IMR-90 (cell line): Measurements from ENCODE around the gene RIPK1. TPM values are rescaled to one million over a fixed set of nuclear protein-coding genes. Genes with fewer than 3 reads are reported as not detected.

Source experiments
- ATAC-seq: fragments of 200-7000 bp; cut with Tn5 transposase; 2 replicates; pipeline ENCODE4 v1.9.1; 2020; ENCODE audit warnings: low read depth, mild to moderate bottlenecking, moderate library complexity
- BruUV-seq: library from RNA; stranded (reverse); fragments of 400-500 nt; replicated peaks from 2 replicates; lab custom pipeline; 2021; lab: Mats Ljungman, UMichigan
- CTCF ChIA-PET: fragments of 300-600 bp; formaldehyde crosslinking; extraction: SDS; loops from one replicate; lab custom pipeline; 2021; ENCODE audit warnings: antibody characterized with exemption; lab: Yijun Ruan, JAX
- POLR2A ChIA-PET: fragments of 300-600 bp; sonication (Branson Sonifier 250); formaldehyde crosslinking; loops from one replicate; lab custom pipeline; 2022; ENCODE audit warnings: antibody characterized with exemption; ENCODE audit not compliant: unreplicated experiment; lab: Charles Lee
- DNase-seq: peaks from one replicate; pipeline ENCODE4 v3.0.0; 2013
- H2AFZ ChIP-seq: replicated peaks from 2 replicates; pipeline ENCODE3; 2013; ENCODE audit warnings: low read length, mild to moderate bottlenecking; ENCODE audit not compliant: poor library complexity
- H2AK5ac ChIP-seq: 2 replicates; pipeline ENCODE4 v1.6.1; 2013; ENCODE audit warnings: low read depth, low read length, inconsistent platforms
- H2AK9ac ChIP-seq: replicated peaks from 2 replicates; pipeline ENCODE3; 2013; ENCODE audit warnings: mild to moderate bottlenecking, low read depth, low read length, moderate library complexity; ENCODE audit not compliant: poor library complexity
- H2BK120ac ChIP-seq: 2 replicates; pipeline ENCODE4 v1.6.1; 2013; ENCODE audit warnings: low read depth, low read length, inconsistent platforms
- H2BK15ac ChIP-seq: 3 replicates; pipeline ENCODE4 v1.6.1; 2013; ENCODE audit warnings: low read depth, low read length, inconsistent platforms
- H2BK20ac ChIP-seq: 2 replicates; pipeline ENCODE4 v1.6.1; 2013; ENCODE audit warnings: low read depth, mild to moderate bottlenecking, inconsistent platforms, low read length, moderate library complexity
- H2BK5ac ChIP-seq: 2 replicates; pipeline ENCODE4 v1.6.1; 2013; ENCODE audit warnings: mild to moderate bottlenecking, low read depth, low read length, inconsistent platforms; ENCODE audit not compliant: poor library complexity, severe bottlenecking
- H3K14ac ChIP-seq: replicated peaks from 2 replicates; pipeline ENCODE4 v1.6.1; 2013; ENCODE audit warnings: low read depth, low read length, inconsistent platforms
- H3K18ac ChIP-seq: 2 replicates; pipeline ENCODE4 v1.6.1; 2013; ENCODE audit warnings: low read depth, low read length, control low read depth
- H3K23ac ChIP-seq: 2 replicates; pipeline ENCODE4 v1.6.1; 2013; ENCODE audit warnings: low read depth, low read length, inconsistent platforms
- H3K27ac ChIP-seq: 2 replicates; pipeline ENCODE4 v1.5.1; 2013; ENCODE audit warnings: mild to moderate bottlenecking, control low read depth, low read length; ENCODE audit not compliant: insufficient read depth
- H3K27me3 ChIP-seq: 2 replicates; pipeline ENCODE4 v1.6.1; 2013; ENCODE audit warnings: low read length; ENCODE audit not compliant: control insufficient read depth, insufficient read depth
- H3K36me3 ChIP-seq: 2 replicates; pipeline ENCODE4 v1.6.1; 2013; ENCODE audit warnings: low read length, mixed read lengths; ENCODE audit not compliant: control insufficient read depth, insufficient read depth
- H3K4ac ChIP-seq: 2 replicates; pipeline ENCODE4 v1.6.1; 2013; ENCODE audit warnings: low read depth, low read length, inconsistent platforms
- H3K4me1 ChIP-seq: 2 replicates; pipeline ENCODE4 v1.6.1; 2013; ENCODE audit warnings: low read length, mixed read lengths; ENCODE audit not compliant: control insufficient read depth, insufficient read depth
- H3K4me2 ChIP-seq: 2 replicates; pipeline ENCODE4 v1.6.1; 2013; ENCODE audit warnings: low read depth, mild to moderate bottlenecking, control low read depth, low read length, moderate library complexity
- H3K4me3 ChIP-seq: 2 replicates; pipeline ENCODE4 v1.5.1; 2013; ENCODE audit warnings: low read depth, mild to moderate bottlenecking, control low read depth, low read length, moderate library complexity; ENCODE audit not compliant: insufficient read depth
- H3K56ac ChIP-seq: 2 replicates; pipeline ENCODE4 v1.6.1; 2013; ENCODE audit warnings: low read length, inconsistent platforms; ENCODE audit not compliant: insufficient read depth; ENCODE audit errors: extremely low read depth
- H3K79me1 ChIP-seq, 2 experiments: 2 replicates each; pipeline ENCODE4 v1.6.1; 2013; ENCODE audit warnings: low read length in 2 of 2, inconsistent platforms in 1 of 2, low read depth in 1 of 2
- H3K9ac ChIP-seq: 2 replicates; pipeline ENCODE4 v1.6.1; 2013; ENCODE audit warnings: low read depth, low read length, control low read depth
- H3K9me1 ChIP-seq: 2 replicates; pipeline ENCODE4 v1.6.1; 2013; ENCODE audit warnings: low read length, inconsistent platforms; ENCODE audit not compliant: insufficient read depth
- H3K9me3 ChIP-seq: 2 replicates; pipeline ENCODE4 v1.6.1; 2013; ENCODE audit warnings: low read length; ENCODE audit not compliant: control insufficient read depth, insufficient read depth
- H4K20me1 ChIP-seq: 2 replicates; pipeline ENCODE4 v1.6.1; 2013; ENCODE audit warnings: low read length, inconsistent platforms; ENCODE audit not compliant: insufficient read depth
- H4K5ac ChIP-seq: 2 replicates; pipeline ENCODE4 v1.6.1; 2013; ENCODE audit warnings: mild to moderate bottlenecking, low read depth, low read length, control low read depth
- H4K8ac ChIP-seq, 2 experiments: 2 replicates each; pipeline ENCODE4 v1.6.1; 2013; ENCODE audit warnings: low read depth in 2 of 2, low read length in 2 of 2, control low read depth in 1 of 2, inconsistent platforms in 1 of 2
- H4K91ac ChIP-seq: 2 replicates; pipeline ENCODE4 v1.6.1; 2013; ENCODE audit warnings: low read depth, low read length, inconsistent platforms; ENCODE audit not compliant: insufficient read depth
- BHLHE40 ChIP-seq: fragments of 150-350 bp; IDR thresholded peaks from 2 replicates; pipeline ENCODE4 v1.6.1; 2016; ENCODE audit warnings: mild to moderate bottlenecking, low read depth, low read length
- CEBPB ChIP-seq: IDR thresholded peaks from 2 replicates; pipeline ENCODE4 v1.6.1; 2012; ENCODE audit warnings: low read depth, low read length, improper control_type of control experiment
- CHD1 ChIP-seq: IDR thresholded peaks from 2 replicates; pipeline ENCODE4 v1.6.1; 2012; ENCODE audit warnings: low read depth, low read length, improper control_type of control experiment
- FOS ChIP-seq: fragments of 150-350 bp; IDR thresholded peaks from 2 replicates; pipeline ENCODE4 v1.6.1; 2016; ENCODE audit warnings: low read depth, low read length
- MAFK ChIP-seq: IDR thresholded peaks from 2 replicates; pipeline ENCODE4 v1.6.1; 2012; ENCODE audit warnings: low read depth, low read length, improper control_type of control experiment
- MAZ ChIP-seq: IDR thresholded peaks from 2 replicates; pipeline ENCODE4 v1.6.1; 2012; ENCODE audit warnings: low read depth, mild to moderate bottlenecking, low read length, improper control_type of control experiment, moderate library complexity, borderline replicate concordance
- MXI1 ChIP-seq: IDR thresholded peaks from 2 replicates; pipeline ENCODE4 v1.6.1; 2012; ENCODE audit warnings: low read depth, mild to moderate bottlenecking, low read length, moderate library complexity, borderline replicate concordance
- NFE2L2 ChIP-seq: fragments of 150-350 bp; IDR thresholded peaks from 2 replicates; pipeline ENCODE4 v1.6.1; 2016; ENCODE audit warnings: low read depth, mild to moderate bottlenecking, low read length
- POLR2A ChIP-seq: IDR thresholded peaks from 2 replicates; pipeline ENCODE4 v1.6.1; 2012; ENCODE audit warnings: mild to moderate bottlenecking, low read depth, low read length
- RAD21 ChIP-seq: IDR thresholded peaks from 2 replicates; pipeline ENCODE4 v1.6.1; 2012; ENCODE audit warnings: low read length, improper control_type of control experiment
- RCOR1 ChIP-seq: IDR thresholded peaks from 2 replicates; pipeline ENCODE4 v1.6.1; 2012; ENCODE audit warnings: mild to moderate bottlenecking, low read length, improper control_type of control experiment; ENCODE audit not compliant: insufficient replicate concordance
- RFX5 ChIP-seq: IDR thresholded peaks from 2 replicates; pipeline ENCODE4 v1.8.0; 2012; ENCODE audit warnings: low read depth, mild to moderate bottlenecking, low read length, moderate library complexity
- SMC3 ChIP-seq: fragments of 150-350 bp; IDR thresholded peaks from 2 replicates; pipeline ENCODE4 v1.6.1; 2016; ENCODE audit warnings: low read depth, mild to moderate bottlenecking, antibody characterized with exemption, low read length, moderate library complexity
- WGBS, 2 experiments: methylation state at CpG; one replicate each; pipeline versions ENCODE4 v1.1.5 to v1.1.7; 2013; ENCODE audit warnings: missing lambda C conversion rate in 2 of 2; ENCODE audit not compliant: insufficient read length in 1 of 2; ENCODE audit errors: extremely low coverage in 2 of 2; 5-methylcytosine and 5-hydroxymethylcytosine counted together
- dilution Hi-C: fragments of 300-500 bp; cut with HindIII; formaldehyde crosslinking; loops from one replicate; pipeline ENCODE4 v1.14.3; 2018; ENCODE audit warnings: low sequenced_read_pairs; ENCODE audit not compliant: unreplicated experiment
- in situ Hi-C: fragments of 300-500 bp; cut with MboI; formaldehyde crosslinking; loops from 3 replicates; pipeline ENCODE4 v1.14.3; 2019; ENCODE audit warnings: low sequenced_read_pairs, inconsistent platforms, mixed read lengths
- intact Hi-C: fragments of 100-400 bp; cut with micrococcal nuclease; formaldehyde crosslinking; loops from 2 replicates; pipeline ENCODE4 v1.10.0; 2022
- polyA plus RNA-seq, 3 experiments: library from polyadenylated mRNA; depleted of rRNA; stranded (reverse); fragments of >200 nt; gene quantifications; 2 replicates each; pipeline ENCODE4 v1.2.3, GENCODE V29; 2012; ENCODE audit warnings: low replicate concordance in 1 of 3
- total RNA-seq: library from RNA; depleted of rRNA; stranded (reverse); fragments of >200 nt; gene quantifications from 2 replicates; pipeline ENCODE4 v1.2.3, GENCODE V29; 2012
- TF ChIP-seq, protein P1 (sequence below): fragments of 150-350 bp; IDR thresholded peaks from 2 replicates; pipeline ENCODE4 v1.6.1; 2017; ENCODE audit warnings: mild to moderate bottlenecking, antibody characterized with exemption, low read length, low read depth
- TF ChIP-seq, protein P2 (sequence below): conservative IDR thresholded peaks from 2 replicates; pipeline ENCODE4 v1.5.1; 2012; ENCODE audit warnings: mild to moderate bottlenecking, low read depth, low read length, improper control_type of control experiment
- TF ChIP-seq, protein P3 (sequence below): fragments of 150-350 bp; IDR thresholded peaks from 2 replicates; pipeline ENCODE4 v1.6.1; 2016; ENCODE audit warnings: low read depth, mild to moderate bottlenecking, low read length, moderate library complexity, borderline replicate concordance

Gene RIPK1
- total and polyA plus RNA-seq, 2 of the 4 experiments (the other 2 are of a cell fraction), result 12.6 to 25.6 TPM

DNA sequence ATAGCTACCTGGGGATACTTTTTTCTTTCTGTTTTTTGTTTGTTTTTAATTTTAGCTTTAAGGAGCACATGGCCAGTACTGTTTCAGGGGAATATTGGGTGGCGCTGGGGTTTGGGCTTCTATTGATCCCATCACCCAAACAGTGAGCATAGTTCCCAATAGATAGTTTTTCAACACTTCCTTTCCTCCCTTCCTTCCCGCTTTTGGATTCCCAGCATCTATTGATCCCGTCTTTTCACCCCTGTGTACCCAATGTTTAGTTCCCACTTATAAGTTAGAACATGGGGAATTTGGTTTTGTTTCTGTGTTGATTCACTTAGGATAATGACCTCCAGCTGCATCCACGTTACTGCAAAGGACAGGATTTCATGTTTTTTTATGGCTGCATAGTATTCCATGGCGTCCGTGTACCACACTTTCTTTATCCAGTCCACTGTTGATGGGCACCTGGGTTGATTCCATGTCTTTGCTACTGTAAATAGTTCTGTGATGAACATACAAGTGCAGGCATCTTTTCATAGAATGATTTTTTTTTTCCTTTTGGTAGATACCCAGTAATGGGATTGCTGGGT is 48.5 kb upstream of the RIPK1 start:
- no CpG with 5 or more reads among the region's 6 CpGs for WGBS, 2 experiments
- TF ChIP-seq MAZ, result no peak
- TF ChIP-seq MAFK, result no peak
- TF ChIP-seq CEBPB, result no peak
- TF ChIP-seq RFX5, result no peak
- no peak for TF ChIP-seq SMC3
- no peak for TF ChIP-seq POLR2A
- no peak for TF ChIP-seq BHLHE40
- TF ChIP-seq, protein P1, sequence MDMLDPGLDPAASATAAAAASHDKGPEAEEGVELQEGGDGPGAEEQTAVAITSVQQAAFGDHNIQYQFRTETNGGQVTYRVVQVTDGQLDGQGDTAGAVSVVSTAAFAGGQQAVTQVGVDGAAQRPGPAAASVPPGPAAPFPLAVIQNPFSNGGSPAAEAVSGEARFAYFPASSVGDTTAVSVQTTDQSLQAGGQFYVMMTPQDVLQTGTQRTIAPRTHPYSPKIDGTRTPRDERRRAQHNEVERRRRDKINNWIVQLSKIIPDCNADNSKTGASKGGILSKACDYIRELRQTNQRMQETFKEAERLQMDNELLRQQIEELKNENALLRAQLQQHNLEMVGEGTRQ, result no peak
- no peak for TF ChIP-seq FOS
- no peak for TF ChIP-seq RCOR1
- no peak for TF ChIP-seq MXI1
- TF ChIP-seq NFE2L2, result no peak
- no peak for TF ChIP-seq CHD1
- TF ChIP-seq, protein P2, sequence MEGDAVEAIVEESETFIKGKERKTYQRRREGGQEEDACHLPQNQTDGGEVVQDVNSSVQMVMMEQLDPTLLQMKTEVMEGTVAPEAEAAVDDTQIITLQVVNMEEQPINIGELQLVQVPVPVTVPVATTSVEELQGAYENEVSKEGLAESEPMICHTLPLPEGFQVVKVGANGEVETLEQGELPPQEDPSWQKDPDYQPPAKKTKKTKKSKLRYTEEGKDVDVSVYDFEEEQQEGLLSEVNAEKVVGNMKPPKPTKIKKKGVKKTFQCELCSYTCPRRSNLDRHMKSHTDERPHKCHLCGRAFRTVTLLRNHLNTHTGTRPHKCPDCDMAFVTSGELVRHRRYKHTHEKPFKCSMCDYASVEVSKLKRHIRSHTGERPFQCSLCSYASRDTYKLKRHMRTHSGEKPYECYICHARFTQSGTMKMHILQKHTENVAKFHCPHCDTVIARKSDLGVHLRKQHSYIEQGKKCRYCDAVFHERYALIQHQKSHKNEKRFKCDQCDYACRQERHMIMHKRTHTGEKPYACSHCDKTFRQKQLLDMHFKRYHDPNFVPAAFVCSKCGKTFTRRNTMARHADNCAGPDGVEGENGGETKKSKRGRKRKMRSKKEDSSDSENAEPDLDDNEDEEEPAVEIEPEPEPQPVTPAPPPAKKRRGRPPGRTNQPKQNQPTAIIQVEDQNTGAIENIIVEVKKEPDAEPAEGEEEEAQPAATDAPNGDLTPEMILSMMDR, result no peak
- TF ChIP-seq, protein P3, sequence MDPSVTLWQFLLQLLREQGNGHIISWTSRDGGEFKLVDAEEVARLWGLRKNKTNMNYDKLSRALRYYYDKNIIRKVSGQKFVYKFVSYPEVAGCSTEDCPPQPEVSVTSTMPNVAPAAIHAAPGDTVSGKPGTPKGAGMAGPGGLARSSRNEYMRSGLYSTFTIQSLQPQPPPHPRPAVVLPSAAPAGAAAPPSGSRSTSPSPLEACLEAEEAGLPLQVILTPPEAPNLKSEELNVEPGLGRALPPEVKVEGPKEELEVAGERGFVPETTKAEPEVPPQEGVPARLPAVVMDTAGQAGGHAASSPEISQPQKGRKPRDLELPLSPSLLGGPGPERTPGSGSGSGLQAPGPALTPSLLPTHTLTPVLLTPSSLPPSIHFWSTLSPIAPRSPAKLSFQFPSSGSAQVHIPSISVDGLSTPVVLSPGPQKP, result no peak
- TF ChIP-seq RAD21, result no peak
- Histone ChIP-seq H2BK15ac (no peak overlapping the region; the same call in 2 of the 3 replicates), H3K14ac (no peak overlapping the region), H3K9me1 (peaks cover 13% of the 10 kb centered on the region; the same call in 1 of the 2 replicates), H4K91ac (no peak overlapping the region), H3K27ac (no peak overlapping the region), H2BK120ac (no peak overlapping the region), H2BK20ac (no peak overlapping the region), H2BK5ac (no peak overlapping the region), H3K4me3 (no peak overlapping the region), H3K56ac (no peak overlapping the region), H3K4ac (no peak overlapping the region), H3K27me3 (no peaks in the 10 kb centered on the region), H4K20me1 (no peaks in the 10 kb centered on the region), H2AK9ac (no peak overlapping the region), H3K4me1 (peaks cover 9% of the 10 kb centered on the region), H3K23ac (no peak overlapping the region), H2AFZ (no peak overlapping the region), H3K18ac (no peak overlapping the region), H3K4me2 (no peak overlapping the region), H4K5ac (no peak overlapping the region), H4K8ac (no peak overlapping the region), H3K79me1 (peaks cover 16 to 26% of the 10 kb centered on the region in 2 experiments), H3K9ac (no peak overlapping the region), H3K36me3 (peaks cover 18% of the 10 kb centered on the region), H3K9me3 (no peaks in the 10 kb centered on the region), H2AK5ac (no peak overlapping the region)
- in situ Hi-C loops, result no loop called here
- intact Hi-C loops, result no loop called here
- no TSS peak for BruUV-seq
- POLR2A ChIA-PET, result no interaction called here
- ATAC-seq (no peak), DNase-seq (no peak)
- CTCF ChIA-PET, result interaction anchor here (1.2 to 1.9 kb wide), 2 partner anchors 10 to 18 kb away, joined by 4 to 9 read pairs; no protein-coding TSS in a partner anchor
- dilution Hi-C loops, result no loop called here
